GM19395 (cell line): ENCODE data around the gene ABHD15.

Experiments used
- ATAC-seq: cut with Tn5 transposase; IDR thresholded peaks from one replicate; pipeline ENCODE4 v1.9.1; 2021; ENCODE audit warnings: mild to moderate bottlenecking, moderate library complexity; ENCODE audit not compliant: unreplicated experiment

ABHD15 gene

DNA sequence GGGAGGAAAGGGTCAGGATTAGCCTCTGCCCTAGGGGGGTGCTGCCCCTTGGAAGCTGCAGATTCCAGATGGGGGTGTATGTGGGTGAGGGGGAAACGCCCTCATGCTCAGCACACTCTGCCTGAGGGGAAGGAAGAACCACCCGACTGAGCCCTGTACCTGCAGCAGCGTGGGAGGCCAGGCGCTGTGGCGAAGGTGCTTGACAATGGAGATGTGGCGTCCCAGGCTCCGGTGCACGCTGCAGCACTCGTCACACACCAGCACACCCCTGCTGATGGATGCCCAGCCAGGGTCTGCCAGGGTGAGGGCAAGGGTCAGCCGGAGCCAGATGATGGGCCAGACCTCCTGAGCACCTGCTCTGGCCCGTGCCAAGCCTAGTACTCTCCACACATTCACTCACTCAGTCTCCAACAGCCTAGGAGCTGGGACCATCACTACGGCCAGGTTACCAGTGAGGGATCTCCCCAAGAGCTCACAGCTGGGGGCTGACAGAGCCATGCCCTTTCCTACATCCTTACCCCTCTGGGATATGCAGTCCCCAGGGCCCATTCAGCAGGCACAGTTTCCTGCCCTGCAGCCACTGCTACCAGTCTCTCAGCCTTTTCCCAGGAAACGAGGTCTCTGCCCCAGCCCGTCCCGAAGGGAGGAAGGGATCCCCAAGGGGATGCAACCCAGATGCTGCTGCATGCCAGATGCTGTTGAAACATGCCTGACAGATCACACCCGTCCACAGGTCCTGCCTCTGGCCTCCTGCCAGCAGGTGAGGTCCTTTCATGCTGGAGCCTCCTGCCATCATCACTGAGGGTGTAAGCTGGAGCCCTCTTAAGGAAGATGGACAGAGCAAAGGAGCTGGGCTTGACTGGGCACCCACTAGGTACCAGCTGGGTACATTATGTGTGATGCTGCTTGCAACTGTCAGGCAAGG is 16.7 kb upstream of the ABHD15 start:
- ATAC-seq: no peak

DNA sequence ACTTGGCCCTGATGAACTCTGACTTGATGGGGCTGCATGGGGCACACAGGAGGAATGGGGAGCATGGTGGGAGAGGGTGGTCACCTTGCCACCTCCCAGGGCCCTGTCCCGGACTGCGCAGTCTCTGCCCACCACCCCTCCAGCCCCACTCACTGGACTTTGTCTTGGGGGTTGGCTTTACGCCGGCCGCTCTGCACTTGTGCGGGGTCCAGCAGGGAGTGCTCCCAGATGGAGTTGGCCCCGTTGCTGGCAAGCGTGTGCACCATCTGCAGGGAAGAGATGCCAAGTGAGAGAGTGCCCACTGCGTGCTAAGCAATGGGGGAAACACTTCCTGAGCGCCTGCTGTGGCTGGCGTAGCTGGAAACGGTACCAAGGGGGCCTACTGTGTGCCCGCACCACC is 15.9 kb upstream of the ABHD15 start:
- no peak for ATAC-seq

DNA sequence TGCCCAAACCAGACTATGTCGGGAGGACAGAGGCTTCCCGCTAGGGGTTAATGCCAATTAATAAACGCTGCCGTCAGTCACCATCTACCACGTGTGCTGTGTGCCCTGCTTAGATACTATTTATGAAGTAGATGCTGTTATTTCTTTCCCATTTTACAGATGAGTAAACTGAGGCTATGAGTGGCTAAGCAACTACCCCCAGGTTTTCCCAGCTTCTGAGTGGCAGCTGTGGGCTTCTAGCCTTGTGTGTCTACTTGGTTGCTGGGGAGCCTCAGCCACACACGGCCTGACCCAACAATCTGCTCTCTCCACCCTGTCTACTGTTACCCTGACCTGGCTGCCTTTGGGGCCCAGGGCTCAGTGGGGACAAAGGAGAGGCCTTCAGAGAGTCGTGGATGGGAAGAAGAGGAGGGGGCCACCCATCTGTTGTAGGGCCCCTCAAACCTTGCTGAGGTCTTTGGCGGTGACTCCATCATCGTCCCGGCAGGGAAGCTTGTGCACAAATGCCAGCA is 15.5 kb upstream of the ABHD15 start:
- no peak for ATAC-seq

DNA sequence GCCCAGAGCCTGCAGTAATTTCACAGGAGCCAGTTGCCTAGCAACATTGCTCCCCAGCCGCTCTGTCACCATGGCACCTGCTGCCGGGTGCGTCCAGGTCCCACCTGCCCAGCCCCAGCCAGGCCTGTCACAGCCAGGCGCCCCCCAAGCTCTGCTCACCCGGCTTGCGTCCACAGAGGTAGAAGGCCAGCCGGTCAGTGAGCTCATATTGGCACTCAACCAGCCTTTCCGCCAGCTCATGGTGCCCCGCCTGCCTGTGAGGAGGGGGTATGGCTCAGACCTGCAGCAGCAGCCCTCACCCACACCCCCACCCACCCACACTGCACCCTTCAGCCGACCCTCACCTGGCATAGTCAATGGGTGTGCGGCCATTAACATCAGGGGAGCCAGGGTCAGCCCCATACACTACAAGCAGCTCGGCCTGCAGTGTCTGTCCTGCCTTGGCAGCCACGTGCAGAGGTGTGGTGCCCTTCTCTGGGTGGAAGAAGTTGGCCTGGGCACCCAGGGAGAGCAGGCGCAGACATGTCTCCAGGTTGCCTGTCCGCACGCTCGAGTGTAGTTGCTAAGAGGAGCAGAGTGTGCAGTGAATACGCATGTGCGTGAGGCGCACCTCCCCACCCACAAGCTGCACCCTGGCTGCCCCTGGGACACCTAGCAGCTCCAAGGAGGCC is 14.9 kb upstream of the ABHD15 start:
- ATAC-seq: no peak

DNA sequence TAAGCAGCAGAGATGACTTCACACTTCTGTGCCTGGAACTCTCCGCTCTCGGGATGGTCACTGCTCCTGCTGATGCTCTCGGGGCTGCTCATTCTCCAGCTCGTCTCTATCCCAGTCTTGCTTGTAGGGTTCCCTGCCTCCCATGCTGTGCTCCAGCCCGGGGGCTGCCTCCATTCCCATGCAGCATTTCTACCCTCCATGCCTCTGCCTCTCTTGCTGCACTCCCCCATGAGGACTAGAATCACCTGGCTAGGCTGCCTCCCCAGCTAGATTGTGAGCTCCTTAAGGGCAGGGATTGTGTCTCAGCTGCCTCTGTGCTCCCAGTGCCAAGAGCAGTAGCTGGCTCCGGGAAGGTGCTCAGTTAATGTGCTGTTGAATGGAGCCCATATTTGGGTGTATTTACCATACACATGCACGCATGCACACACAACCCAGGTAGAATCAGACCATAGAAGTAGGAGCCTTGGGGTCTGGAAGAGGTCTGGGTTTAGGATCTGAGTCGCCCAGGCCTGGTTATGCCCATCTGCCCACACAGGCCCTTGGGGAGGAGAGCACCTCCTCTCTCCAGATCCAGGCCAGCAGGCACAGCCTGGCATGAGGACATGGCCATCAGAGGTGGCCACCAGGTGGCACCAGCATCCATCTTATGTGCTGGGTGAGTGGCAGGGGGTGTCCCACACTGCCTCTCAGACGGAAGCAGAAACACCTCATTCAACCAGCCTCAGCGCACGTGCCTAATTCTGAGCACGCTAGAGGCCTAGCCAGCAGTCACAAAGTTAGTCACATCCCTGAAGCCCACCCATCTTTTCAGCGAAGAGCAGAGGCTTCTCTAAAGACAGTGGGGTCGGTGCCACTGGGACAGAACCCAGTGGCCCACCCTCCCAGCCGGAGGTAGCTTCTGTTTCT is 13.3 kb upstream of the ABHD15 start:
- no peak for ATAC-seq

DNA sequence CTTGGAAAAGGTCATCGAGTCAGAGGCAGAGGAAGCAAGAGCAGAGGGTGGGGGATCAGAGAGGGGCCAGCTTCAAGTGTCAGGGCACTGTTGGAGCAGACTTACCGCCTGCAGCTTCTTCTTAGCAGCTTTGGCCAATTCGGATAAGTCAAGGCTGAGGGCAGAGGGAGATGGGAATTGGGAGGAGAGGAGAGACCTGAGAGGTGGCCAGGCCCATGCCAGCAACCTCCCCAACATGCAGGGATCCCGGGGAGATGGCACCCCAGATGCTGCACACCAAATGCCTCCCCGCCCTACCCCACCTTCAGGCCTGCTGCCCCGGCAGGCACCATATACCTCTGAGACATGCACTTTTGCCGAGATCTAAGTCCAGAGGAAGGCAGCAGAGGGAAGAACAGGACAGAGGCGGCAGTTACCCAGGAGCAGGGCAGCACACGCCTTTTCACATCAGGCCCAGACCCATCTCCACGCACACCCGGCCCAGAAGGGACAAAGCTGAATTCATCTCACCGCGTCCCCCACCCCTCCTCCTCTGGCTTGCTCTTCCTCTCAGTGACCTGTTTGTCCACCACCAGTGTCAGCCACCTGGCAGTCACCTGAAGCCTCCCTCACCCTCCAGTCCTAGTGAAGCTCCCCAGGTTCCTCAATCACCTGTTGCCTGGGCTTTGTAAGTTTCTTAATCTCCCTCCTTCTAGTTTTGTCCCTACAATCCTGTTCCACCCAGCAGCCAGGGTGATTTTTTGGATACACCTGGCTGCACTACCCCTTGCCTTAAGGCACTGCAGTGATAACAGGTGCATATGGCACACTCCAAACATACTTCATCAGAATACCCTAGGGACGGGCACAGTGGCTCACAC is 12.0 kb upstream of the ABHD15 start:
- ATAC-seq: no peak

DNA sequence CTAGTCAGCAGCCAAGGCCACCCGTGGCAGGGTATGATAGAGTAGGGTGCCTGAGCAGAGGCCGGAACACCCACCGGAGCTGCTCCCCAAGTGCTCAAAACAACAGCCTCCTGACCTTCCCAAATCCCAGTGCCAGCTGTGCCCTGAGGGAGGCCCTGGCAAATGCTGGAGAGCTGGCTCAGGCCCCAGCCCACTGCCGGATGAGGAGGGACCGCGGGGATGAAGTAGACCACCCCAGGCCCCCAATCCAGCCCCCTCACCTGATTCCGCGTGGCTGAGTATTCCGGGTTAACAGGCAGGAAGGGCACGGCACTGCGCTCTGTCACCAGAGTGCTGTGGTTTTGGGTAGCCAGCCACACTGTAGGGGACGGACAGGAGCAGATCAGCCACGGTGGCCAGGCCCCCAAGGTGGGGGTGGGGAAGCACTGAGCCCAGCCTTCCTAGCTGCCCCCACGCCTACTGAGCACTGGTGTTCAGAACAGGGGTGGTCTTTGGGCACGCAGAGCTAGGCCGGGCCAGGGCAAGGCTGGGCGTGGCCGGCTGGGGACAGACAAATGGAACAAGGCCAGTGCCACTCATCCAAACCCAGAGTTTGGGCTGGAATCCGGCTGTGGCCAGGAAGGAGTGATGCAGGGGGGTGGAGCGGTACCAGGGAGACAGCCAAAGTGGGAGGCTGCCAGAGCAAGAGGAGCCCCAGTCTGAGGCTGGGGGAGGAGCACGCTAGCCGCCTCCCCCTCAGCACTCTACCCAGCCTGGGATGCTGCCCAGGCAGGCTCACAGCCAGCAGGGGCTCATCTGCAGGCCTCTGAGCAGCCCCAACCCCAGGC is 10.8 kb upstream of the ABHD15 start:
- ATAC-seq: no peak

DNA sequence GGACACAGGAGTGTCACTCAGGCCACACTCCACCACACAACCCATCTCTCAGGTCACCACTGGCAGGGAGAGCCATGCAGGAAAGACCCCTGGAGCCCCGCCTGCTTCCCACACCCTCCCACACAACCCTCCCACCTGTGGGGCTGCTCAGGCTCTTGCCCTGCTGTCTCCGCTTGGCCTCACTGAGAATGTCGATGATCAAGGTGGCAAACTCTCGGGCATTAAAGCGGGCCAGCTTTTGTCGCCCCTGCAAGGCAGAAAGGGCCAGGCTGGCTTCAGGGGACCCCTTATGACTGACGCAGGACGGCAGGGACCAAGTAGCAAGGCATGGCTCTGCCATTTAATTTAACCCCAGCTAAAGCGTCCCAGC is 10.1 kb upstream of the ABHD15 start:
- no peak for ATAC-seq

DNA sequence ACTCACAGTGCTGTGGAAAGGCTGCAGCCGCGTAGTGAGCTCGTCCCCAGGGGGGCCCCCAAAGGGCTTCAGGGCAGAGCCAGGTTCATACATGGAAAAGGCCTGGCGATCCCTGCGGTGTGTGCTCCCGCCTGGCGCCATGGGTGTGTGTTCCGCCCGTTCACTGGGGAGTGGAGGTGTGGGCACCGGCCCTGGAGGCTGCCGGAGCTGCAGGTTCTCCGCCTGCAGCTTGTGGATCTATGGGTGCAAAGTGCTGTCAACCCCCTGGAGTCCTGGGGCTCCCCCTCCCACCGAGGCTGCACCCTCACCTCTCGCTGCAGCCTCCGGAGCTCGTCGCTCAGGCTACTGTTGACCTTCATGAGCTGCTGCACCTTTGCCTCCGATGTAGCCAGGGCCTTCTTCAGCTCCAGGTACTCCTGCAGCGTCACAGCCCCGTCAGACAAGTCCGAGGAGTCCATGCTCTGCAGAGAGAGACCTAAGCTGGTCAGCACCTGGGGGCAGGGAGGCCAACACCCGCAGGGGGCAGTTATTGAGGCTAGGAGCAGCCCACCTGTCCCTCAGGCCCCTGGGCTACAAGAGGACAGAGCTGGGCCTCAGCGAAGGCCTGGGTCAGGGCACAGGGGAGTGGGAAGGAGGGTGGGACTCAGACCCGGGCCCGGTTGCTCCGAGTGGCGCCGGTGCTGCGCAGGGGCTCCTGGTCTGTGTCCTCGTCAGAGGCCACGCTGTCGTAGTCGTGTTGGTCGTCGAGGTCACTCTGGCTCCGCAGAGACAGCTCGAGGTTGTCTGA is 9.6 kb upstream of the ABHD15 start:
- no peak for ATAC-seq

DNA sequence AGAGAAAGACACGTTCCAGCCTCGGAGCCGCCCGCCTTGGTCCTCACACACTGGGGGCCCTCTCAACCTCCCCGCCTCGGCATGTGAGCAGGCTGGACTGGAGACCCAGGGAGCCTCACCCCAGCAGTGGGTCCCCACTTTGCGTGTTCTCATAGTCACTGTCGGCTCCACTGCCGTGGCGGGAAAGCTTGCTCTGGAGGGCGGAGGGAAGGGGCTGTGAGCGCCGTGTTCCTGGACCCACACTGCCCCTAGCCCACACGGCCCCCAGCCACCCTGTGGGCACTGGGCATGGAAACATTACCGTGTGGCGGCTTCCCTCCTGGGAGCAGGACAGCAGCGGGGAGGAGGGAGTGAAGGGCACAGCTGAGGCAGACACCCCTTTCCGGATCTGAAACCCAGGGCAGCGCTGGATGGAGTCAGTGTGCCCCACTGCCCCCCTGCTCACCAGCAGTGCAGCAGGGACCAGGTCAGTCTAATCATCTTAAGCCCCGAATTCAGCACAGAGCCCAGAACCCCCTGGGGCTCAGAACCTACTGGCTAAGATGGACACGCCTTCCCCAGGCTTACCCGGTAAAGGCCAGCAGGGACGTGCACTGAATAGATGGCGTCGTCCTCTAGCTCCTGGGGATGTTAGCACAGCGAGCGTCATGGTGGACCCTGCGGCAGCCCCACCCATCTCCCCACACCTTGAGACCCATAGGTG is 8.8 kb upstream of the ABHD15 start:
- ATAC-seq: no peak

DNA sequence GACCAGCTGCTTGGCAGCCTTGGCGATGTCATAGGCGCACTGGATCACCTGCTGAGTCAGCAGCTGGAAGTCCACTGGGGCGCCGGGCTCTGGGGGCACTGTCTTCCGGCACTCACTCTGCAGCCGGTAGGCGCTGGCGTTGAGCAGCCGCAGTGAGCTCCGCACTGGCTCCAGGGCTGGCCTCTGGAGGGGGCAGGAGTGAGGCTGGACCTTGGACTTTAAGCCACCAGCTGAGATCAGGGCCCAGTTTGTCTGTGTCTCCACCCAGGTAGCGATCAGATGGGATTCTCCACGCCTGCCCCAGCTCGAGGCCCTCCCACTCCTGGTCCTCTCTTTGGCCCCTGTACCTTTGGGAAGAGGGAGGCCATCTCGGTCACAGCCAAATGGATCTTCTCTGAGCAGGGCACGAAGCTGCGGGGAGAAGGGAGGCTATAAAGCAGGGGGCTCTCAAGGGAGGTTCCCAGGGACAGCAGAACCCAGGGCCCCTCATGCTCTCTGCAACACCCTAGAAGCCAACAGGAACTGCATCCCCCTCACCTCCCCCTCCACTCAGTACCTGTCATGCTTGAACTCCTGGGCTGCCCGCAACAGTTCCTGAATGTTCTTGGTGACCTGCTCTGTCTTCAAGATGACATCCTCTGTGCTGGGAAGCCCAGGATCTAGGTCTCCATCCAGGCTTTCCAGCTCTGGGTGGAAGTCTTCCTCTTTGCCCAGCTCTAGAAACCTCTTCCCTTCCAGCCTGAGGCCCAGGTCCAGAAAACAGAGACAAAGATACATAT is 8.1 kb upstream of the ABHD15 start:
- ATAC-seq: no peak

DNA sequence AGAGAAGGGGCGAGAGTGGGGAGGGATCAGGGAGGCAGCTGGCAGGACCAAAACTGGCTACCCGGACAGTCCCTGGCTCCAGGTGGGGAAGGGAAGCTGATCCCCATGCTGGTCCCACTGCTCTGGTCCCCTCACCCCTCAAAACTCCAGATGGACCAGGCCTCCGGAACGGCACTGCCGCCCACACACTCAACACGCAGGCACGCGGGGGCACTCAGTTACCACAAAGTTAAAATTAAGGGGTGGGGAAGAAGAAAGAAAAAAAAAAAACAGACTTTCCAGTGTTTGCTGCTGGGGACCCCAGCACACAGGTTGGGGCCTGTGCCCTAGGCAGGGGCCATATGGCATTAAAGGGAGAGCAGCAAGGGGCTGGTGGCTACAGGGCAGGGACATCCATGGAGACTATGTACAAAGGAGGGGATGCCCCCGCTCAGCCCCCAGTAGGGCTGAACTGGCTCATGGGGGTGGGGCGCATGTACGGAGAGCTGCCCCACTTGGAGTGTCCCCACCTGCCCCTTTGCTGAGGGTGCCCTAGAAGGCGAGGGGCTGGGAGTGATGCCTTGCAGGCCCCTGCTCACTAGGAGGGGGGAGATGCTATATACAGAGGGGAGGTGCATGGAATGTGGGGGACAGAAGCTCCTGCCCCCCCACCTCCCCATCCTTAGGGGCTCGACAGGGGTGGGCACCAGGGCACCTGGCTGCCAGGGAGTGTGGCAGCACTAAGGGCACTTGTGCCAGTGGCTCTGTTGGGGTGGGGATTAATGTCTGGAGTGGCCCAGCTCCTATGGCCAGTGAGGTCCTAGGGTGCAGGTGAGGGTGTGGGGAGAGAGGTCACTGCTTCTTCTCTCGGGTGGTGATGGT is 7.3 kb upstream of the ABHD15 start:
- ATAC-seq: no peak

DNA sequence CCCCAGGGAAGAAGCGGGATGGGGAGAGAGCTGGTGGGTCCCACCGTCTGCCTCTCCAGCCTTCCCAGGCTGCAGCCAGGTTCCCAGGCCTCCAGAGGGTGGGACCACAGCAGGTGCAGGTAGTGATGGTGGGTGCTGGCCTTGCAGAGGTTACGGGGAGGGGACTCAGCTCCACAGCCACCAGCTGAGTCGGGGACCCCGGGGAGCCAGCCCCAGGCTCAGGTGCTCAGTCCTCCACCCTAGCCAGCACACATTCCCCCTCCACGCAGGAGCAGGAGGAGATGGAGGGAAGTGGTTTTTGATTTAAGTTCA is 6.7 kb upstream of the ABHD15 start:
- no peak for ATAC-seq

DNA sequence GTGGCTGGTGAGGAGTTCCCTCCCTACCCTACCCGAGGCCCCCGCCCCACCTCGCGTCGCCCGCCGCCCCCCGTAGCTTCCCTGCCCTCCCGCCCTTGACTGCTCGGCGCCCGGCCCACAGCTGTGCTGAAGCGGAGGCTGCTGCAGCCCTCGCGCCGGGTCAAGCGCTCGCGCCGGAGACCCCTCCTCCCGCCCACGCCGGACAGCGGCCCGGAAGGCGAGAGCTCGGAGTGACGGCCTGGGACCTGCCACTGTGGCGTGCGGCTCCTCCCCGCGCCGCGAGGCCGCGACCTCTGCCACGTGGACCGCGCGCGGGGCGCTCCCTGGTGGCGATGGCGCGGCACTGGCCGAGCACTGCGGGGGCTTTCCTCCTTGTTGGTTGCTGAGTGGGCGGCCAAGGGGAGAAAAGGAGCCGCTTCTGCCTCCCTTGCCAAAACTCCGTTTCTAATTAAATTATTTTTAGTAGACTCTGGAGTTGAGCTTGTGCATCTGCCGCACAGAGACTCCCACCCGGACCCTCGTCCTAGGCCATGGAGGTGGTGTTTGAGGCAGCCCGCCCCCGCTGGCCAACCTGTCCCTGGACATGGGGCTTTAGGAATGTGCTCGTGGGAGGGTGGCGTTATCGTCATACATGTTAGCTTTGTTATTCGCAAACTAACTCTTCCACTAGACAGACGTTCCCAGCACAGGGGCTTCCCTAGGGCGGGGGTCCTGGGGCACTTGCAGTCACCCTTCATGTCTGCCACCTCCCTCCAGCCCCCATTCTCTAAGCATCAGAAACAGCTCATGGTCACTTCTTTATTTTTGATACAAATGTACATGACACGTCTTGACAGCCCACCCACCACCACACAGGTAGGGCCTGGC is 6.1 kb upstream of the ABHD15 start:
- ATAC-seq: no peak

DNA sequence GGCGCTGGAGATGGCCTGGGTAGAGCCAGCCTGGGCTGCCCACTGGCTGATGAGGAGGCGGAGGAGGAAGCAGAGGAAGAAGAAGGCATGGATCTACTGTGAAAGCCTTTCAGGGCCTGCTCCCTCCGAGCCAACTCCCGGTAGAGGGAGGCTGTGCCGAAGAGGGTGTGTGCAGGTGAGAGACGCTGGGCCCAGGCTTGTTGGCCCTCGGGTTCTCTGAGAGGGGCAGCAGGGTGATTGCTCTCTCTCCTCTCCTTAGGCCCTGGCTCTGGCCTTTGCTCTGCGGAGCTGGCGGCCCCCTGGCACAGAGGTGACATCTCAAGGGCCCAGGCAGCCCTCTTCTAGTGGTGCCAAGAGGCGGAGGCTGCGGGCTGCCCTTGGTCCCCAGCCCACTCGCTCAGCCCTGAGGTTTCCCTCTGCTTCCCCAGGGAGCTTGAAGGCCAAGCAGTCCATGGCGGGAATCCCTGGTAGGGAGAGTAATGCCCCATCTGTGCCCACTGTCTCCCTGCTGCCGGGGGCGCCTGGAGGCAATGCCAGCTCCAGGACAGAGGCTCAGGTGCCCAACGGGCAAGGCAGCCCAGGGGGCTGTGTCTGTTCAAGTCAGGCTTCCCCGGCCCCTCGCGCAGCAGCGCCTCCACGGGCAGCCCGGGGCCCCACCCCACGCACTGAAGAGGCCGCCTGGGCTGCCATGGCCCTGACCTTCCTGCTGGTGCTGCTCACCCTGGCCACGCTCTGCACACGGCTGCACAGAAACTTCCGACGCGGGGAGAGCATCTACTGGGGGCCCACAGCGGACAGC is 5.2 kb upstream of the ABHD15 start:
- no peak for ATAC-seq
